ENCODE measurements around the gene CTSO.

GRCh38 chr4:155875878-155876277, 77.8 kb downstream of the CTSO start:
- TF ChIP-seq POLR2A (IDR thresholded peaks at IDR 0.05; ENCODE audit: low read length) (no peak), CTCF (IDR thresholded peaks at IDR 0.05) (no peak), ELK1 (IDR thresholded peaks at IDR 0.05; ENCODE audit: low read depth, low read length) (no peak), MYC (IDR thresholded peaks at IDR 0.05; ENCODE audit: borderline replicate concordance, low read length) (no peak), PHF8 (IDR thresholded peaks at IDR 0.05; ENCODE audit: borderline replicate concordance, low read depth) (no peak), CHD2 (IDR thresholded peaks at IDR 0.05; ENCODE audit: low read length, partially characterized antibody) (no peak), RCOR1 (IDR thresholded peaks at IDR 0.05; ENCODE audit: low read depth, low read length) (no peak), REST (IDR thresholded peaks at IDR 0.05) (no peak), JUNB (IDR thresholded peaks at IDR 0.05) (no peak), JUN (IDR thresholded peaks at IDR 0.05) (no peak), USF2 (IDR thresholded peaks at IDR 0.05) (no peak), CEBPB (IDR thresholded peaks at IDR 0.05) (no peak), HDAC2 (IDR thresholded peaks at IDR 0.05) (no peak)
